CD4-positive, alpha-beta T cell treated with Interleukin-12 subunit alpha and Interleukin-12 subunit beta, for 1 hour (primary cell): ENCODE measurements around the gene UNC5CL.
"Not testable (repeated sequence)": the region's sequence is repeated elsewhere in the genome, so short reads cannot be mapped to it uniquely, and the experiment has no call there.

Experiments
- DNase-seq: peaks from one replicate; pipeline ENCODE4 v3.0.0-alpha.2; 2020

UNC5CL gene

DNA sequence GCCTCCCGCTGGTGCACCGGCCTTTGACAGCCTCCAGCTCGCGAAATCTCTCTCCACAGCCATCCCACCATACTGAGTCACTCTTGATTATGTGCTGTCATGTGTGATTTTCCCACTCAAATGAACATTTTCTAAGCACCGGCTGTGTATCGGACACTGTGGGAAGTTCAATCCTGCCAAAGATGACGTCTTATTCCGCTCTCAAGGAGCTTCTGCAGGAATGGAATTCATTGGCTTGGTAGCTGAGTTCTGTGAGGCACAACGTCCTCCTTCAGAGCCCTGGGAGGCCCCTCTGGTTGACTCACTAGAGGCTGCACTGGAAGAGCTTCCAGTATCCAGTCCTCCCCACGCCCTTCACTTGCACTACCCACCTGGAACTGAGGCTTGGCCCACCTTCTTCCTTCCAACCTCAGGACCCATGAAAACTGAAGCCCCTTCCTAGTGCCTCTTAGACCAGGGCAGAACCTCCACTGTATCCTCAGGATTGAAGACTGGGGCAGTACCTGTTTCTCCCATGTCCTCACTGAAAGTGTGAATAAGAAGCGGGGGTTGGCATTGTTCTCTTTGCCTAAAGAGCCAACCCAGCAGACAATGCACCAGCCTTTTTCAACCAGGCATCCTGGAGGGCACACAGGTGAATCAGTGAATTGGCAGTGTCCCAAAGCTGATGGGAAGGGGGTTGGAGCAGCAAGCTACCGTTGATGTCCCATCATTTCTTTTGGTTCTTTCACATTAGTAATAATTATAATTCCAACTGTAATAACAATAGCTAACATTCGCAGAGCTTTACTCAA lies 1.7 kb downstream of the UNC5CL start:
- DNase-seq, result no peak

DNA sequence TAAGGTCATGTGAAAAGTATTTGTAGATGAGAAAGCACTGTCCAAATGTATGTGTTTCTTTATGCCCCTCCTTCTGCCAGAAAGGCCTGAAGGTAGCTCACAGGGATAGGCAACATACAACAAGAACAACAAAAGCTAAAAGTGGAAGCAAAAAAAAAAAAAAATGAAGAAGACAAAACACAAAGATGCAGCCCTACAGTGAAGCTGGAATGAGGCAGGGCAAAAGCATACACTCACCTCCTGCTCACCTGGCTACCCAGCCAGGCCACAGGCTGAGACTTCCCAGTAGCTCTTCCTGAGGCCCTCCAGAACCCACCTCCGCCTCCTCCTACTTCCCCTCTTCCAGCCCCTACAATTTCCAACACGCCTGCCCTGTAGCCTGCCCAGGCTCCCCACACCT lies 2.4 kb downstream of the UNC5CL start:
- no peak for DNase-seq

DNA sequence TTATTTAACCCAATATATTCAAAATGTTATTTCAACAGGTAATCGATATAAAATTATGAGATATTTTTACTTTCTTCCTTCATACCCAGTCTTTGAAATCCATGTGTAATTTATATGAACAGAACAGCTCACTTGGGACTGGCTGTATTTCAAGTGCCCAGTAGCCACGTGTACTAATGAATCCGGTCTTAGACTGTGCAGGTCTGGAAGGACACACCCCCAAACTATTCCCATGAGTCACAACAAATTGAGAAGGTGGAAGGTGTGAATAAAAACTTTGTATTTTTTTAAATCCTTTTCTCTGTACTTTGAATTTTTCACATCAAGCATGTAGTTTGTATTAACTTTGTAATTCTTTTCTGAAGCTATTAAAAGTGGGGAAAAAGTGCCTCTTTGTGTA lies 2.8 kb downstream of the UNC5CL start:
- no peak for DNase-seq

DNA sequence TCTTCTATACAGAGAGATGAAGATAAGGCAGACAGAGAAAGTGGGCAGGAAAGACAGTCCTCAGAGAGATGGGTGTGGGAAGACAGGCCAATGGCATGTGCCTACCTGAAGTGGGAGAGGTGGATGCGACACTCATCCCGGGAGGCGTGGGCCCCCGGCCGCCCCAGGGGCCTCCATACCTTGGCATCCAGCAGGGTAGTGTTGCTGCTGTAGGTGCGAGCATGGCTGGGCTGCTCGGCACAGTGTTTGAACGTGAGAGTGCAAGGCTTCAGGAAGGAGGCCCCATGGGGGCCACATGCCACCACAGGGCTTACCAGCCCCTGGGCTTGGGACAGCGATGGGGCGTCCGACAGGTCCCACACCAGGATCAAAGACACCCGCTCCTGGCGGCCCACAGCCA lies 5.2 kb downstream of the UNC5CL start:
- no peak for DNase-seq

DNA sequence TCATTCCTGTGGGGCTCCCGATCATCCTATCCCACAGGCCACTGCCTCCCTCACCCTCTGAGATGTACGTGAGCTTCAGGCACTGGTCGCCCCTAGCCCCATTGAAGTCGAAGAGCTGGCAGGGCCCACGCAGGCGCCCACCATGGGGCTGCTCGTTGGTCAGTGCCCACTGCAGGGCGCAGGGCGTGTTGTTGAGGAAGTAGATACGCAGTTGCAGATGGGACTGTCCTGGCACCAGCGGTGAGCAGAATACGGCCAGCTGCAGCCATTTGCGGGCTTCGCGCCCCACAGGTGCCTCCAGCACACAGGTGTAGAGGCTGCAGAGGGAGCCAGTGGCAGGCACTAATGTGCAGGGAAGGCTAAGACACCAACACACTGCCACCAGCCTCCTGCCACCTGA lies 6.2 kb downstream of the UNC5CL start:
- DNase-seq, result no peak

DNA sequence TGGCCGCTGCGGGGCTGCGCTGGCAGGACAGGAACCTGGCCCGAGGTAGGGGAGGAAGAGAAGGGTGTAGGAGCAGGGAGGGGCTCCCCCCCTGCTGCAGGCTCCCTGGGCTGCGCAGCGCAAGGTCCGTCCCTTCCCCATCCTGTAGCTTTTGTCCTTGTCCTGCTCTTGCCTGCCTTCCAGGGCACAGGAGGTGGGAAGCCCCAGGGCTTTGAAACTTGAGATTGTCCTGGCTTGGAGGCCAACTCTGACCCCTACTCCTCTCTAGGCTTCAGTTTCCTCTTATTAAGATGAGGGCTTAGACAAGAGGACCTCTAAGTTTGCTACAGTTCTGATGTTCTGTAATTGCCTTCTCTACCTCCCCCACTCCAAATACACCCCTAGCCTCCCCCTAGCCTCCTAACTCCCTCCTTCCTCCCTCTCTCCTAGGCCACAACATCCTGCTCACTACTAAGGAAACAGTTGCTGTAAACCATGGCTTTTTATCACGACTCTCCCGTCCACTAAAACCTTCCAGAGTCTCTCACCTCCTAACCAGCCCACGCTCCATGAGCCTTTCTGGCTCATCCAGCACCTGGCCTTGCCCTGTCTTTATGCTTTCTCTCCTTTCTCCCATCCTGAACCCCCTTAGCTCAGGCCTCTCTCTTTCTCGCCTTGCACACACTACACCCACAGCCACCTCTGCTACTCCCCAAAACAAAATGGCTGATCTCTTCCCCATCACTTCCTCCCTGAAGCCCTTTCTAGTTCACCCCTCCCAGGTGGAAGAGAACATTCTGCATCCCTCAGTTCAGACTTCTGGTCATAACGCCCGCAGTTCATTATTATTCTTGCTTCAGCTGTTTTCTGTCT lies 10.2 kb downstream of the UNC5CL start:
- no peak for DNase-seq

DNA sequence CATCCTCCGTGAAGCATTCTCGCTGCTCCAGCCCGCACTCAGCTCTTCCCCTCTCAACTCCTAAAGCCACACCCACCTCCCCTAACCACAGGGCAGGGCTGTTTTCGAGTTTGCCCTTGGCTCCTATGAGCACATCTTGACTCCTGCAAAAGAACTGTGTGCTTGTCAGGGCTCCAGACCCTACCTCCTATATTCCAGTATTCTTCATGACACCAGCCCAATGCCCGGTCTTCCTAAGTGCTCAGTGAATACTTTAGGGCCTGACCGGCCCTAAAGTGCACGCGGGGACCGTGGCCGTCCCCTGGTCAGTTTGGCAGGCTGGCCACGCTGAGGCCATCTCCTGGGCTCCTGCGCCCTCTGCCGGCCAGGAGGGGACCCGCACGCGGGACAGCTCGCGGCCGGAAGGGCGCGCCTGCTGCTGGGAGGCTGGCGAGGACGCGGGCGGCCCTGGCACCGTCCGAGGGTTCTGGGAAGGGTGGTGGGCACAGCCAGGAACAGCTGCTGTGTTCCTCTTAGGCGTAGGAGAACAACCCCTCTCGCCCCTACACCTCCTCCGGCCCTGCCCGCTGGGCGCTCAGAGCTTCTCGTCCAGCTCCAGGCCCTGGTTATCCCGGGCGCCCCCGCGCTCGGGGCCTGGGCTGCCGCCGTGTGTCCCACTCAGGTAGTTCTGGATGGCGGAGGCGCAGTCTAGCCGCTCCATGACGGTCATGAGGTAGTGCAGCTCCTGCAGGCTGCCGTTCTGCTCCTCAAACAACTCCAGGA lies 11.0 kb downstream of the UNC5CL start:
- DNase-seq, result peak; percentile 71

DNA sequence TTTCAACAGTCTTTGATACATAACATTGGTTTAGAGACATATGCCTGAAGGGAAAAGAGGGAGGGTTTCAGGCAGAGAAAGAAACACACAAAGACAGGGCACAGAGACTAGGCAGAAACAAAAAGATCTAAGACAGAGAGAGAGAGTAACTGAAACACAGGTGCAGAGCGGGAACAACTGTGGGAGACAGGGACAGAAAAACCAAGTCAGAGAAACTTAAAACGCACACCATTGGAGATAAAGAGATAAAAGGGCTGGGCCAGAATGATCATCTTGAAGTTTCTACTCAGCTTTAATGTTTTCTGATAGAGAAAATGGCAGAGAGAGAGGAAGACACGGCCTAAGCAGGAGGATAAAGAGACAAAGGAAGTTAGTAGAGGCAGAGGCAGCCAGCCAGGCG lies 11.8 kb downstream of the UNC5CL start:
- DNase-seq, result no peak

DNA sequence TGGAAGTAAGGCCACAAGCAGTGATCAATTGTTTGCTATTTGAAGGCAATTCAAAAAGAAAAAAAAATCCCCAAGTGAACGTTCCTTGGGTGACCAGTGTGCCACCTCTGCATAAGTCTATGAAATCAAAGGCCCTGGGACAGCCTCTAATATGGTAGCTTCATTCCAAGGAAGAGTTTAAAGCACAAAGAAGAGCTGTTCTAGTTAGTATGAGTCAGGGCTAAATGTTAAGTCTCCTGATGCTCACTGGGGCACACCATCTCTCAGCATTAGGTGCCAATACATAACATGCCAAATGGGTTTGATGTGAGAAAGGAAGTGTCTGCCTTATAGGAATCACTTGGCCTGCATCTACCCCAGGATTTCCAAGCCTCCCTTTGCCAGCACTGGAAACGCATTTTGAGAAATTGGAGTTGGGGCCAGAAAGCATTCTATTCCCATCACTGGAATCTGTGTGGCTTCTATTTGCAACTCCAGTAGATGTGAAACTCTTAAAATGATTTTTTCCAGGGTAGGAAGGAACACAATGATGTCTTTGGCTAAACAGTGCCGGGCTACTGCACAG lies 13.0 kb downstream of the UNC5CL start:
- DNase-seq, result no peak

DNA sequence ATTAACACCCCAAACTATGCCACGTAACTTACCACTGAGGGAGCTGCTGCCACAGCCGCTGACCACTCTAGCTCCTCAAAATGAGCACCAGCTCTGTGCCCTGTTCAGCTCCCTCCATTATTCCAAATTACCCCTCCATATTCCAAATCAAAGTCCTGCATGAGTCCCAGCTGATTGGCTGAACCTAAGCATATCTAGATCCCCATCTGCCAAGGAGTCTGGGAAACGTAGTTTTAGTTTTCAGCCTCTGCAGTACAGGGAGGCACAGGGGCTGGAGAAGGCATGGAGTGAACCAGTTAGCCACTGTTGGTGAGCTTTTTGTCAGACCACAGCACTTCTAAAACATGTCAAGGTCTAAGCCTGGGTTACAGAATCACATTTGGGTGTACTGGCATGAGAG lies 15.9 kb downstream of the UNC5CL start:
- DNase-seq, result no peak

DNA sequence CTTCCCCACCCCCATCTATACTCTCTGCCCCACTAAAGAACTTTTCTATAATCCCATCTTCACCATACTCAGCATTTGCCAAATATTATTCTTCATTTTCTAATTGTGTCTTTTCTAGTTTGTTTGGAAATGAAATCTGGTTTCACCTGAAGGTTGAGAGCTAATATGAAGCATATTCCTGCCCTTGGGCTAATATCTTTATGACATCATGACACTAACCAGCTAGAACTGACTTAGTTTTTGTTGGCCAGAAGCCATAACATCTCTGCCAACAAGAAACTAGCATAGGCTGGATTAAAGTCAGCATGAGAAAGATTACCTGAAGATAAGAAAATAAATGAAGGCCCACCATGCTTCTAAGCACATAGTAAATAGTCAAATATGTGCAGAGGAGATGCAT lies 16.7 kb downstream of the UNC5CL start:
- DNase-seq, result no peak

DNA sequence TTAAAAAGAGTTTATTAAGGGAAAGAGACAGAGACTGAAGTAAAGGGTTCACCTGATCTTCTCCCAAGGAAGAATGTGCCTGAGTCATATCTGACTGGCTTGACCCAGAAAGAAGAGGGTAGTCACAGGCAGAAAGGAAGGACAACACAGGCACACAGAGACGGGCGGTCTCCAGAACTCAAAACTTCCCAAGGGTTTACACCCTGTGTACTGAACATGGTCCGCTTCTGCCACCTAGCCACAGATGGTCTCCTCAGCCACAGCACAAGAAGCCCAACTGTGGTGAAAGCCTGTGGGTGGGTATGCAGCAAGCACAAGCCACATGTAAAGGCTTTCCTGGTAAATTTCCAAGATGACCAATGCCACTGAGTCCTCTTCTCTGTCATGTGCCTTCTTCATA lies 17.2 kb downstream of the UNC5CL start:
- DNase-seq, result no peak

DNA sequence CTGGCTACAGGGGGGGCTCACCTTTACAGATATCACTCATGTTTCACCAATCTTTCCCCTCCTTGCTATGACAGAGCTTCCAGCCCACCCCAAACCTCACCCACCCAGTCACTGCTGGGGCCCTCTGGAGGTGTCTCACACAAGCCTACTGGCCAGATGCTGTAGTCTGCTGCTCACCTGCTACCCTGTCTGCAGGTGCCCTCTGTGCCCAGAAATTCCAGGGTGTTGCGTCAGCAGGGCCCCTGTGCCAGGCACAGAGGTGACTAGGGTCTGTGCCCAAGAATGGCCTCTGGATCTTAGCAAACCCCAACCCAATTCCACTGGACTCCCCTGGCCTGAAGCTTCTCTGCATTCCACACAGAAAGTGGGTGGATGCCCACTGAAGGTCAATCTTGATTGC lies 21.4 kb downstream of the UNC5CL start:
- DNase-seq, result no peak

DNA sequence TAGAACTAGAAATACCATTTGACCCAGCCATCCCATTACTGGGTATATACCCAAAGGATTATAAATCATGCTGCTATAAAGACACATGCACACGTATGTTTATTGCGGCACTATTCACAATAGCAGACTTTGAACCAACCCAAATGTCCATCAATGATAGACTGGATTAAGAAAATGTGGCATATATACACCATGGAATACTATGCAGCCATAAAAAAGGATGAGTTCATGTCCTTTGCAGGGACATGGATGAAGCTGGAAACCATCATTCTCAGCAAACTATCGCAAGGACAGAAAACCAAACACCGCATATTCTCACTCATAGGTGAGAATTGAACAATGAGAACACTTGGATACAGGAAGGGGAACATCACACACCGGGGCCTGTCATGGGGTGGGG lies 23.2 kb downstream of the UNC5CL start:
- not testable (repeated sequence) for DNase-seq

DNA sequence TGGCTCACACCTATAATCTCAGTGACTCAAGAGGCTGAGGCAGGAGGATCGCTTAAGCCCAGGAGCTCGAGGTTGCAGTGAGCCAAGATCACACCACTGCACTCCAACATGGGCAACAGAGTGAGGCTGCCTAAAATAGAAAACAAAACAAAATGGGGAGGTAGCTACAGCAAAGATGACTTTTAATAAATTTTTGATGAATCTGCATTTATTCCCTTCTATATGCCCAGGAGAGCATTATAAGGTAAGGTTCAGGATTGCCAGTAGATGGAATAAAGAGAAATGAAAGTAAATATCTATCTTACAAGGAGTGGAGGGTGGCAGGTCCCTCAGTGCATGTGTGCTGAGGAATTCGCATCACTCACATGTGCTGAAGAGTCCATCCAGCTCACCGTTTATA lies 24.2 kb downstream of the UNC5CL start:
- no peak for DNase-seq

DNA sequence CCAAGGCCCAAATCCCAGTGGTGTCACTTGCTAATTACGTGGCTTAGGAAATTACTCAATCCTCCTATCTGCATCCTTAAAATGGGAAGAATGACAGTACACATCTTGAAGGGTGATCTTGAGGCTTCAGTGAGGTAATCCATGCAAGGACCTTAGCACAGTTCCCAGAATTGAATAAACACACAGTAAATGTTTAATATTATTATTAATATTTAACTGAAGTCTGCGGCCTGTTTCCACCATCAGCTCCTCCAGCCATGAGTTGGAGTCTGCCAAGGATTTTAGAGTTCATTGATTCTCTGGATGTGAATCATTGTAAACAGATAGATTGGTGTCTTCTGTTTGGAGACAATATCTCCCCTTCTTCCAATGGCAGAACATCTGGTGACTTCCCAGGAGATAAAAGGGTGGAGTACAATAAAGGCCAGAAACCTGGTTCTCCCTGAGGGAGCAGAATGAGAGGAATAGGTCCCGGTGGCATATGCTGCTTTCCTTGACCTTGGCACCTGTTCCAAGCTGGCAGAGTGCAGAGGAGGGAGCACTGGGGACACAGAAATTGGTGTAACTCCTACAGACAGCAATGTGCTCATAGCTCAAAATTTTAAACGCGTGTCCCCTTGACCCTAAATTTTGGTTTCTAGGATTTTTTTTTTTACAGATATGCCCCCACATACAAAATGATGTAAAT lies 25.4 kb downstream of the UNC5CL start:
- DNase-seq, result no peak

DNA sequence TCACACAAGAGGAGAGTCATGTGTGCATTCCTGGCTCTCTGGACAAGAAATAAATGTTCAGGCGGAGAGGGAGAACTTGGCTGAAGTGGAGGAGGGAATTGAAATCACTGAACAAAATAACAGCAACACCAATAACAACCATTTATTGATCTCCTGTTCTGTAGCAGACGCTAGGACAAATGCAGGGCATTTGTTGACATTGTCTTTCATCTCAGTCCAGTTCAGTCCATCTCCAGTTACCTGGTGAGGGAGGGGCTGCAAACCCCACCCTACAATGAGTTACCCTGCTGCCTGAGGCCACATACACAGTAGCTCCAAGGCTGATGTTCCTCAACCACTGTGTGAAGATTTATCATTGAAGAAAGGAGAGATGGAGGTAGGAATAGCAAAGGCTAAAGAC lies 27.3 kb downstream of the UNC5CL start:
- no peak for DNase-seq

DNA sequence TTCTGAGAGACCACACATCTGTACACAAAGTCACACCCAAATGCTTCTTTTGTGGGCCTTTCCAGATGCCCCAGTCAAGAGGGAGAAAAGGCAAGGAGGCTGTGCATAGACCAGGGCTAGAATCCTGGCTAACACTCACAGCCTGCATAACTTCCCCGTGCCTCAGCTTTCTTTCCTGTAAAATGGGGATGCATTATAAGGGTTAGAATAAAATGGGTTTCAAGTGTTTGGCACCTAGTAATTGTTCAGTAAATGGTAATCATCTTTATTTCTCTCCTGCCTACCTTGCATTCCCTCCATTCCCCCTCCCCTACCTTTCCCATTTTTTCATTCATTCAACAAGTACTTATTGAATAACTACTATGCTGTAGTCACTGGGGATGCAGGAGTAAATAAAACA lies 29.4 kb downstream of the UNC5CL start:
- no peak for DNase-seq

DNA sequence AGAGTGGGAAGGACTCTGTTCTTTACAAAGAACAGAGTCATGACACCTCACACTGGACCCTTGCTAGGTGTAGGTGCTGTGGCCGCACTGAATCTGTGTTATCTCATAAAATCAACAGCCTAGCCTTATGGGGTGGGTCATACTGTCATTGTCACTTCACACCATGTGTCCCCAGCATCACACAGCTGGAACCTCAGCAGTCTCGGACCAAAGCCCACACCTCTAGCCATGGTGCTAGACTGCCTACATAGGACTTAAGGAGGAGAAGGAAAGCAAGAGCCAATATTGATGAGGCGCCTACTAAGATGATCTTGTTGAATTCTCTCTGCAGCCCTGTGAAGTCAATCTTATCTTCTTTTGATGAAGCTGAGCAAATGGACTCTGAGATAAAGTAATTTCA lies 31.0 kb downstream of the UNC5CL start:
- DNase-seq, result no peak

DNA sequence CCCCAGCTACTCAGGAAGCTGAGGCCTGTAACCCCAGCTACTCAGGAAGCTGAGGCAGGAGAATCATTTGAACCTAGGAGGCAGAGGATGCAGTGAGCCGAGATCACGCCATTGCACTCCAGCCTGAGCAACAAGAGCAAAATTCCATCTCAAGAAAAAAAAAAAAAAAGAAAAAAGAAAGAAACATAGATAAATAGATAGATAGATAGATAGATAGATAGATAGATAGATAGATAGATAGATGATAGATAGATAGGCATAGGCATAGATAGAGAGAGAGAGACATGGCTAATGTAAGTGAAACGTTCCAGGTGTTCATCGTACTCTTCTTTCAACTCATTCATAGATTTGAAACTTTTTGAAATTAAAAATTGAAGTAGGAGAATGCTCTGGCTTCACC lies 32.0 kb downstream of the UNC5CL start:
- not testable (repeated sequence) for DNase-seq

DNA sequence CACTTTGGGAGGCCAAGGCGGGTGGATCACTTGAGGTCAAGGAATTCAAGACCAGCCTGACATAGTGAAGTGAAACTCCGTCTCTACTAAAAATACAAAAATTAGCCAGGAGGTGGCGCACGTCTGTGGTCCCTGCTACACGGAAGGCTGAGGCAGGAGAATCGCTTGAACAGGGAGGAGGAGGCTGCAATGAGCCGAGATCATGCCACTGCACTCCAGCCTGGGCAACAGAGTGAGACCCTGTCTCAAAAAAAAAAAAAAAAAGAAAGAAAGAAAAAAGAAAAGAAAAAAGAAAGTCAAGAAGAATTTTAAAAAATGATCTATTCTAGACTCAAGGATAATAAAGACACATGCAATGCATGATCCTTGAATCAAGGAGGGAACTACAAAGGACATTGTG lies 32.8 kb downstream of the UNC5CL start:
- peak; percentile 71 for DNase-seq

DNA sequence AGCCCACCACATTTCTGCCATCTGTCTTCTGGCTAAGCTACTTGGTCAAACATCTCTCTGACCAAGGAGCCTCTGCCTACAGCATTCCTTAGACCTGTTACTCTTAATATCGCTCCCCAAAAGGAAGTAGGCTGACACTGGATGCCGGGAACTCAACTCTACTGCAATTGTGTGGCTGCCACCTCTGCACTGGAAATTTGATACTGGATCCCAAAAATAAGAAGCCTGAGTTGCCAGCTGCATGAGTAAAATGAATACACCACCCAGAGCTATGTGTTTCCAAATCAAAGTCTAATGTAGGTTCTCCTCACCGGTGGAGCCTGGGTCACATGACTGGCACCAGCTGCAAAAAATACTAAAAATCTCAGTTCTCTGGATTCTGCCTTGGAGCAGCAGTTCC lies 36.9 kb downstream of the UNC5CL start:
- DNase-seq, result no peak

DNA sequence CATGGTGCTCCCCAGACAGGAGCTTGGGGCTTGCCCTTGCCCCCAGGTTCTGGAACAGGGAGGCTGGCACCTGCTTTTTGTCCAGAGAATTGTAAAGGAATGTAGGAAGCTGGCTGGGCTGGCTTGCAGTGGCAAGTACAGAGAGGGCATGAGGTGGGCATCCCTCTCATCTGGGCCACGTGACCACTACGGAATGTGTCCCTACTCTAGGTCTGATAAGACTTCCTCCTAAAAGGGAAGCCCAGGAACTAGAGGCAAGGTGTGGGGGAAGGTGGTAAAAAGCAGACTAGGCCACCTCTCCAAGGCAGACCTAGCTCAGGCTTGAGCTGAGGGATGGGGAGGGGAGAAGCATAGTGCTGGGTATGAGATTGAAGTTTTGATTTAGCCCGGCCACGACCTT lies 38.8 kb downstream of the UNC5CL start:
- DNase-seq, result no peak
